Skeletal muscle cell (primary cell): Measurements from ENCODE around the gene TRAFD1.
A peak's percentile ranks its signal among the peaks of the same experiment; 100 is the strongest.

Experiments used
- DNase-seq: peaks from one replicate; pipeline ENCODE4 v3.0.0-alpha.2; 2010; ENCODE audit warnings: low read depth
- H3K4me3 ChIP-seq: 2 replicates; pipeline ENCODE4 v1.5.1; 2011; ENCODE audit warnings: low read depth, mild to moderate bottlenecking, control low read depth, low read length, moderate library complexity

The TRAFD1 gene

GRCh38 chr12:112112409-112113133, 12.8 kb upstream of the TRAFD1 start:
- no peak overlapping the region for H3K4me3 ChIP-seq
- DNase-seq: no peak

DNA sequence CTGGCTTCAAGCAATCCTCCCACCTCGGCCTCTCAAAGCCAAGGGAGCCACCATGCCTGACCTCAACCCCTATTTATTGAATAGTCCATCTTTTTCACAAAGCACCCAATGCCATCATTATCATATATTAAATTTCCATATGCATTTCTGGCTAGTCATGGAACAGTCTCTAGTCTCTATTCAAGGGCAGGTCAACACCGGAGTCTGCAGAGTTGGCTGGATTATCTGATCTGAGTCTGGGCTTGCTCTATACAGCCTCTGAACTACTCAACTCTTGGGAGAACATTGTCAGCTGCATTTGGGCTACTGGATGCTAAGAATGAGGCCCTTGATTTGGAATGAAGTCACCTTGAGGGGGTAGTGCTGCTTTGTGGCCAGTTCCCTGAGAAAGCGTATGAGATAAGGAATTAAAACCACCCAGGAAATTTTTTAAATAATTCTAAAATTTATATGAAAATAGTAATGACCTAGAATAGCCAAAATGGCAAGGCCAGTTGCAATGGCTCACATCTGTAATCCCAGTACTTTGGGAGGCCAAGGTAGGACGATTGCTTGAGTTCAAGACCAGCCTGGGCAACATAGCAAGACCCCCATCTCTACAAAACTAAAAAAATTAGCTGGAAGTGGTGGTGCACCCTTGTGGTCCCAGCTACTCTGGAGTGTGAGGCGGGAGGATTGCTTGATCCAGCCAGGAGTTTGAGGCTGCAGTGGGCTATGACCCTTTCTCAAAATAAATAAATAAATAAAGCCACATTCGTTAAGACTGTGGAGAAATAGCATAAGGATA, 9.9 kb upstream of the TRAFD1 start:
- DNase-seq: no peak
- H3K4me3 ChIP-seq: no peak overlapping the region

DNA sequence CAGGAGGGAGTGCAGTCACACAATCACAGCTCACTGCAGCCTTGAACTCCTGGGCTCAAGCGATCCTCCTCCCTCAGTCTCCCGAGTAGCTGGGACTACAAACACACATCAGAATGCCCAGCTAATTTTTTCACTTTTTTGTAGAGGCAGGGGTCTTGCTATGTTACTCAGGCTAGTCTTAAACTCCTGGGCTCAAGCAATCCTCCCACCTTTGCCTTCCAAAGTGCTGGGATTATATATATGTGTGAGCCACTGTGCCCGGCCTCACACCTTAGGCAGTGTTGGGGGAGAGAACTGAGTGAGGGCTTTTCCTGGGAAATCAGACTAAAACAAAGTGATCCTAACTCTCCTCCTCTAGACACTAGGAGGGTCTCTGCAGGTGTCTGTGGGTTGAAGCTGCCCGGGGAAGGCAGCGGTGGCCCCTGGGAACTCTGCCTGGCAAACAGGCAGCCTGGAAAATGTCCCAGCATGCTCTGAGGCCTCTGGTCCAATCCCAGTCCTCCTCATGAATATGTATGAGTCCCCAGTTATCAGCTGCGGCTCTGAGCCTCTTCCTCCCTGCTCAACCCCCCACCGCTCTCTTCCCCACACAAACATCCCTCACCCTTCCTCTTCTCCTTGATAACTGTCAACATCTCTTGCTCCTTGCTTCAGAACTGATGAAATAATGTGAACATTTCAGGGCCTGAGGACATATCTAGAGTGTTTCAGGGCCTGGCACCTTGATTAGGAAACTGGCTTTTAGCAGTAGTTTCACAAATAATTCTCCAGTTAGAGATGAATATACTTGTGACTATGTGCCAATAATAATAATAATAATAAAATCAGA, 8.9 kb upstream of the TRAFD1 start:
- no peak overlapping the region for H3K4me3 ChIP-seq
- DNase-seq: no peak

- DNase-seq: no peak
- H3K4me3 ChIP-seq: no peak overlapping the region
These were observed 7.7 kb upstream of the TRAFD1 start for GRCh38 chr12:112117685-112118084.

- DNase-seq: peak; percentile 76
- H3K4me3 ChIP-seq: no peak overlapping the region
These were observed 3.4 kb upstream of the TRAFD1 start for GRCh38 chr12:112121780-112122565.

GRCh38 chr12:112122823-112123690, 2.3 kb upstream of the TRAFD1 start:
- peak; percentile 56 for DNase-seq
- no peak overlapping the region for H3K4me3 ChIP-seq

DNA sequence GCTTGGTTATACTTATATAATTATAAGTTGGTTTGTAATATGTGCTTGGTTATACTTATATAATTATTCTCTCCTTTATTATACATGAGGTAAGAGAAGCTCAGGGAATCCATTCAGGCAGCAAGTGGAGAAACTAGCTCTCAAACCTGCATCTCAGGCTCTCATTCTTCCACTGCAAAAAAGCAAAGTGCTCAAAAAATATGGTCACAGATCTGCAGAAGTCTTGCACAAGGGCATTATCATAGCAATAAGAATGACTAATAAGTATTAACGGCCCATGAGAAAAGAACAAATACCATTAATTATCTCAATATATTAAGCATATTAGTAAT, 476 bp upstream of the TRAFD1 start:
- DNase-seq: no peak
- H3K4me3 ChIP-seq: no peak overlapping the region

GRCh38 chr12:112126000-112126438, 659 bp downstream of the TRAFD1 start:
- DNase-seq: no peak
- peak overlapping the region; percentile 92 for H3K4me3 ChIP-seq

GRCh38 chr12:112126911-112127310, 1.6 kb downstream of the TRAFD1 start:
- DNase-seq: no peak
- no peak overlapping the region for H3K4me3 ChIP-seq

GRCh38 chr12:112130441-112130998, 5.2 kb downstream of the TRAFD1 start:
- DNase-seq: no peak
- no peak overlapping the region for H3K4me3 ChIP-seq

DNA sequence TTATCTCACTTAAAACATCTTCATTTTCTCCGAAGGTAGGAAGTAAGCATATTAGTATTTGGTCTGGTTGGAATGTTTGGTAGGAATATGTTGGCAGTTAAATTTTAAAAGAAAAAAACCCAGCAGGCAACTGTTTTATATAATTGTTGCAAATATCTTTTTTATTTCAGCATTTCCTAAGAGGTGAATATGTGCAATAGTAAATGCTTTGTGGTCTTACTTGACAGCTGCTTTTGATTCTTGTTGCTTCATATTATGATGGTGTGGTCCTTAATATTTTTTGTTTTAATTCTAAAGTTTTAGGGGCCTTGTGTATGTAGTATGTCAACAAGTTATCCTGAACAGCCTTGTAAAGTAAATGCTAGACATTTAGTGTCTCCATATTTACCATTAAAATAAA, 6.3 kb downstream of the TRAFD1 start:
- no peak for DNase-seq
- no peak overlapping the region for H3K4me3 ChIP-seq

- no peak overlapping the region for H3K4me3 ChIP-seq
- DNase-seq: no peak
These were observed 8.1 kb downstream of the TRAFD1 start for GRCh38 chr12:112133418-112133817.

GRCh38 chr12:112134731-112135130, 9.4 kb downstream of the TRAFD1 start:
- no peak overlapping the region for H3K4me3 ChIP-seq
- DNase-seq: no peak

DNA sequence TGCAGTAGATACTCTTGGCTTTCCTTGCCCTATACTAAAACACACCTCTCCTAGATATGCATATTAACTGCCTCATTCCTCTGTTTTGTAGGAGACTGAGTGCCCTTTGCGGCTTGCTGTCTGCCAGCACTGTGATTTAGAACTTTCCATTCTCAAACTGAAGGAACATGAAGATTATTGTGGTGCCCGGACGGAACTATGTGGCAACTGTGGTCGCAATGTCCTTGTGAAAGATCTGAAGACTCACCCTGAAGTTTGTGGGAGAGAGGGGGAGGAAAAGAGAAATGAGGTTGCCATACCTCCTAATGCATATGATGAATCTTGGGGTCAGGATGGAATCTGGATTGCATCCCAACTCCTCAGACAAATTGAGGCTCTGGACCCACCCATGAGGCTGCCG, 15.4 kb downstream of the TRAFD1 start:
- DNase-seq: no peak
- H3K4me3 ChIP-seq: no peak overlapping the region

GRCh38 chr12:112146123-112146522, 20.8 kb downstream of the TRAFD1 start:
- DNase-seq: no peak
- H3K4me3 ChIP-seq: no peak overlapping the region

DNA sequence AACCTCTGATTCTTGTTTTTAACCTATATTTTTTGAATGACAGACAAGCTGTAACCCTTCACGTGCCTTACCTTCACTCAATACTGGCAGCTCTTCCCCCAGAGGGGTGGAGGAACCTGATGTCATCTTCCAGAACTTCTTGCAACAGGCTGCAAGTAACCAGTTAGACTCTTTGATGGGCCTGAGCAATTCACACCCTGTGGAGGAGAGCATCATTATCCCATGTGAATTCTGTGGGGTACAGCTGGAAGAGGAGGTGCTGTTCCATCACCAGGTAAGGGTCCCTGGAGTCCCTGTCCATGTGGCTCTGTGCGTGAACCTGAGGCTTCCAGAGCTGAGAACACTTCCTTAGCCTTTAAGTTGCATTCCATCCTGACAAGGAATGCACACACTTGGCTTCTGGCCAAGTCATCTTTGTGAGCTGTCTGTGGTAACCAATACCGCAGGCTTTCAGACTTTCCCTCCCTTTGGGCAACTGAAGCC, 22.7 kb downstream of the TRAFD1 start:
- no peak overlapping the region for H3K4me3 ChIP-seq
- peak; percentile 28 for DNase-seq

GRCh38 chr12:112149596-112149995, 24.2 kb downstream of the TRAFD1 start:
- DNase-seq: no peak
- H3K4me3 ChIP-seq: no peak overlapping the region
